Esophagus muscularis mucosa (tissue), 4 donors: ENCODE data around the gene IGF2. TPM values are rescaled to one million over a fixed set of nuclear protein-coding genes. Genes with fewer than 3 reads are reported as not detected.

Experiments
- DNase-seq: peaks from one replicate; pipeline ENCODE4 v3.0.0-alpha.2; 2017; ENCODE audit errors: extremely low spot score
- H3K27ac ChIP-seq, 4 donors: fragments of 200-600 bp; sonication (generic); replicated peaks in 1 of 4; 1 replicate in 3 of 4; 2 replicates in 1 of 4; pipeline ENCODE4 v1.5.1; 2016 to 2019; ENCODE audit warnings: mild to moderate bottlenecking in 1 of 4
- H3K27me3 ChIP-seq, 4 donors: fragments of 200-600 bp; sonication (generic); one replicate each; pipeline versions ENCODE4 v1.5.1 to v1.6.0; 2016 to 2019
- H3K36me3 ChIP-seq, 4 donors: fragments of 200-600 bp; sonication (generic); one replicate each; pipeline ENCODE4 v1.5.1; 2016 to 2019
- H3K4me1 ChIP-seq, 4 donors: fragments of 200-600 bp; sonication (generic); one replicate each; pipeline ENCODE4 v1.5.1; 2016 to 2019
- H3K4me3 ChIP-seq, 4 donors: fragments of 200-600 bp; sonication (generic); 1 replicate in 2 of 4; 2 replicates in 2 of 4; pipeline ENCODE4 v1.5.1; 2016 to 2019; ENCODE audit warnings: mild to moderate bottlenecking in 4 of 4, moderate library complexity in 1 of 4
- H3K9me3 ChIP-seq, 4 donors: fragments of 200-600 bp; sonication (generic); 1 replicate in 3 of 4; 2 replicates in 1 of 4; pipeline ENCODE4 v1.5.1; 2016 to 2019
- EP300 ChIP-seq: sonication (generic); formaldehyde crosslinking; IDR thresholded peaks from one replicate; pipeline ENCODE4 v1.6.1; 2017; ENCODE audit warnings: antibody characterized with exemption
- POLR2A ChIP-seq: fragments of 450-650 bp; IDR thresholded peaks from one replicate; pipeline ENCODE4 v1.6.1; 2017; ENCODE audit warnings: antibody characterized with exemption, moderate library complexity, mild to moderate bottlenecking, low read depth
- POLR2AphosphoS5 ChIP-seq, 2 donors: sonication (generic); formaldehyde crosslinking; IDR thresholded peaks; one replicate each; pipeline ENCODE4 v1.6.1; 2017; ENCODE audit warnings: antibody characterized with exemption in 2 of 2
- WGBS: methylation state at CpG from one replicate; pipeline ENCODE4 v1.1.5; 2018; 5-methylcytosine and 5-hydroxymethylcytosine counted together
- intact Hi-C: fragments of 100-400 bp; cut with DNase I; formaldehyde crosslinking; loops from one replicate; pipeline ENCODE4 v1.15.1; 2023
- total RNA-seq, 4 donors: library from RNA; depleted of rRNA; stranded (reverse); fragments of >200 nt; gene quantifications; one replicate each; pipeline versions ENCODE4 v1.1.0 to v1.2.1, GENCODE V29; 2016
- TF ChIP-seq, protein P1 (sequence below), 3 experiments: fragments of 200-600 bp in 2 of 3; fragments of 450-650 bp in 1 of 3; sonication (generic) in 2 of 3; IDR thresholded peaks; one replicate each; pipeline ENCODE4 v1.5.1; 2017 to 2019; ENCODE audit warnings: antibody characterized with exemption in 3 of 3, mild to moderate bottlenecking in 2 of 3, moderate library complexity in 1 of 3

Gene IGF2
- total RNA-seq, 4 donors from 2014 or later = 25.5 to 59.6 (median 33.0) TPM

- Histone ChIP-seq H3K27ac (no peak overlapping the region), H3K27me3 (peaks cover 0 to 74% (median 0%) of the 10 kb centered on the region in 4 donors), H3K4me3 (no peak overlapping the region), H3K9me3 (no peaks in the 10 kb centered on the region), H3K36me3 (no peaks in the 10 kb centered on the region), H3K4me1 (no peaks in the 10 kb centered on the region)
- intact Hi-C loops = no loop called here
- no peak for TF ChIP-seq POLR2A
- TF ChIP-seq, protein P1, sequence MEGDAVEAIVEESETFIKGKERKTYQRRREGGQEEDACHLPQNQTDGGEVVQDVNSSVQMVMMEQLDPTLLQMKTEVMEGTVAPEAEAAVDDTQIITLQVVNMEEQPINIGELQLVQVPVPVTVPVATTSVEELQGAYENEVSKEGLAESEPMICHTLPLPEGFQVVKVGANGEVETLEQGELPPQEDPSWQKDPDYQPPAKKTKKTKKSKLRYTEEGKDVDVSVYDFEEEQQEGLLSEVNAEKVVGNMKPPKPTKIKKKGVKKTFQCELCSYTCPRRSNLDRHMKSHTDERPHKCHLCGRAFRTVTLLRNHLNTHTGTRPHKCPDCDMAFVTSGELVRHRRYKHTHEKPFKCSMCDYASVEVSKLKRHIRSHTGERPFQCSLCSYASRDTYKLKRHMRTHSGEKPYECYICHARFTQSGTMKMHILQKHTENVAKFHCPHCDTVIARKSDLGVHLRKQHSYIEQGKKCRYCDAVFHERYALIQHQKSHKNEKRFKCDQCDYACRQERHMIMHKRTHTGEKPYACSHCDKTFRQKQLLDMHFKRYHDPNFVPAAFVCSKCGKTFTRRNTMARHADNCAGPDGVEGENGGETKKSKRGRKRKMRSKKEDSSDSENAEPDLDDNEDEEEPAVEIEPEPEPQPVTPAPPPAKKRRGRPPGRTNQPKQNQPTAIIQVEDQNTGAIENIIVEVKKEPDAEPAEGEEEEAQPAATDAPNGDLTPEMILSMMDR (IDR thresholded peaks at IDR 0.05) = no peak
- TF ChIP-seq EP300 = no peak
- no peak for TF ChIP-seq POLR2AphosphoS5 (IDR thresholded peaks at IDR 0.05)
- WGBS = 94% methylated on average over 10 of the region's 12 CpGs
- no peak for DNase-seq
Measured at GRCh38 chr11:2172676-2173075, 33.5 kb upstream of the IGF2 start.

GRCh38 chr11:2171591-2172003 lies 32.4 kb upstream of the IGF2 start, which contains the start of gene TH:
TSS of gene TH (minus strand) at chr11:2171815. CDS start at chr11:2171786, 29 bp downstream.
- TF ChIP-seq EP300 = no peak
- no peak for TF ChIP-seq POLR2AphosphoS5 (IDR thresholded peaks at IDR 0.05)
- TF ChIP-seq, protein P1 (IDR thresholded peaks at IDR 0.05) = no peak
- no peak for TF ChIP-seq POLR2A
- H3K36me3 ChIP-seq = no peaks in the 10 kb centered on the region
- no peaks in the 10 kb centered on the region for H3K9me3 ChIP-seq
- peaks cover 0 to 74% (median 2%) of the 10 kb centered on the region in 4 donors for H3K27me3 ChIP-seq
- H3K4me3 ChIP-seq = no peak within 1 kb of the TSS
- H3K4me1 ChIP-seq = peaks cover 1 to 4% (median 4%) of the 10 kb centered on the region in 4 donors
- no peak for DNase-seq
- H3K27ac ChIP-seq = no peak within 1 kb of the TSS
- intact Hi-C loops = no loop called here
- WGBS = 100% methylated on average over 1 of the region's 17 CpGs

DNA sequence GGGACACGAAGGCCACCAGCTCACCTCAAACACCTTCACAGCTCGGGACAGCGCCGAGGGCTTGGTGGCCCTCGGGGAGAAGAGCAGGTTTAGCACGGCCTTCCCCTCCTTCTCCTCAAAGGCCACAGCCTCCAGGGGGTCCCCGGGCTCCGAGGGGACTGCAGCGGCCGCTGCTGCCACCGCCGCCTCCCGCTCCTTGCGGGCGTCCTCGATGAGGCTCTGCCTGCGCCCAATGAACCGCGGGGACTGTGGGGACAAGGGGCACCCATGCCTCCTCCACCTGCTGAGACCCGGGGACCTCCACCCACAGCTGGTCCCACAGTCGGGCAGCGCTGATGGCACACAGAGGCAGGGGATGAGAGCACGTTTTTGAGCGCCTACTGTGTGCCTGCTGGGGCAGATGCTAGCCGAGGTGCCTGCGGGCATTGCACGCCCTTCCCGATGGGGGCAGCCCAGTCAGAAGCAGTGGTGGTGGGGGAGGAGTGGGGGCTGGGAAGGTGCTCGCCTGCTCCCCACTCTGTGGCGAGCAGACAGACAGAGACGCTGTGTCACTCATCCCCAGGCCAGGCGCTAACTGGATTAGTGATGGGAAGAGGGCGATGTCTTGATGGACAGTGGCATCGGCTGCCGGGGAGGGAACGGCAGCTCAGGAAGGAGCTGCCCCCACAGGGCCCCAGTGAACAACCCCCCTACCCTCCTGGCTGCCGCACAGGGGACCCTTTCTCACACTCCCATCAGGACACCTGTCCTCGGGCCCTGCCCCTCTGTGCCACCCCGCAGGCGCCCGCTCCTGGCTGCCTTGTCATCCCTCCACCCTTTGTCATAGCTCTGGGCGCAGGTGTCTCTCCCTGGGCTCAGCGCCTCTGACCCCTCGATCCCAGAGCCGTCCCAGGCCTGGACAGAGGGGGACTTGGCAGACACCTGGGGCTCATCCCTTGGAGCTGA lies 30.7 kb upstream of the IGF2 start:
- Histone ChIP-seq H3K36me3 (no peaks in the 10 kb centered on the region), H3K4me1 (peaks cover 7 to 14% (median 12%) of the 10 kb centered on the region in 4 donors), H3K27me3 (peaks cover 0 to 82% (median 7%) of the 10 kb centered on the region in 4 donors), H3K4me3 (no peak overlapping the region), H3K27ac (no peak overlapping the region), H3K9me3 (no peaks in the 10 kb centered on the region)
- 83% methylated on average over 24 of the region's 45 CpGs for WGBS
- DNase-seq = no peak
- TF ChIP-seq POLR2A (no peak), POLR2AphosphoS5 (IDR thresholded peaks at IDR 0.05) (no peak), EP300 (no peak)
- TF ChIP-seq, protein P1 (IDR thresholded peaks at IDR 0.05) = no peak
- intact Hi-C loops = no loop called here

DNA sequence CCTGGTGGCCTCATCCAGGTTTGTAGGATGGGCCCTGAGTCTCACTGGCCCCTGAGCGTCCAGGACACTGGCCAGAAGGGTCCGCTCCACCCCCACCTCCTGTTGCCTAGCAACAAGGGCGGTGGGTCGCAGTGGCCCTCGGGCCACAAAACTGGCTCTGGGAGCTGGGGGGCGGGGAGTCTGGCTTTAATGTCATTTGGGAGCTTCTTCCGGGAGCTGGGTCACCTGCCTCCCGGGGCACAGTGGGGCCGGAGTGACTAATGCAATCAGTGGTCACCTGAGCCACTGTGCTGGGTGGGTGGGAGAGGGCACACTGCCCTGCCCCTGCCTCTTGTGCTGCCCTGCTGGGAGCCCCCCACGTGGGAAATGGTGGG lies 29.8 kb upstream of the IGF2 start:
- no peaks in the 10 kb centered on the region for H3K36me3 ChIP-seq
- intact Hi-C loops = no loop called here
- peaks cover 7 to 14% (median 12%) of the 10 kb centered on the region in 4 donors for H3K4me1 ChIP-seq
- WGBS = 60% methylated on average over 10 of the region's 10 CpGs
- TF ChIP-seq POLR2AphosphoS5 (IDR thresholded peaks at IDR 0.05) = no peak
- TF ChIP-seq, protein P1 (IDR thresholded peaks at IDR 0.05) = no peak
- TF ChIP-seq POLR2A = no peak
- TF ChIP-seq EP300 = no peak
- DNase-seq = no peak
- no peak overlapping the region for H3K27ac ChIP-seq
- H3K27me3 ChIP-seq = peaks cover 0 to 91% (median 7%) of the 10 kb centered on the region in 4 donors
- no peaks in the 10 kb centered on the region for H3K9me3 ChIP-seq
- no peak overlapping the region for H3K4me3 ChIP-seq
